HL-60/S4 treated with phorbol 12-myristate 13-acetate at 8.2 ng/mL for 4 days and 3 days (cell line): Measurements from ENCODE around the gene FMN1.

ENCODE experiments used
- in situ Hi-C: fragments of 300-500 bp; cut with MboI; formaldehyde crosslinking; loops from 2 replicates; pipeline ENCODE4 v1.15.0; 2022; ENCODE audit warnings: low sequenced_read_pairs

The FMN1 gene

DNA sequence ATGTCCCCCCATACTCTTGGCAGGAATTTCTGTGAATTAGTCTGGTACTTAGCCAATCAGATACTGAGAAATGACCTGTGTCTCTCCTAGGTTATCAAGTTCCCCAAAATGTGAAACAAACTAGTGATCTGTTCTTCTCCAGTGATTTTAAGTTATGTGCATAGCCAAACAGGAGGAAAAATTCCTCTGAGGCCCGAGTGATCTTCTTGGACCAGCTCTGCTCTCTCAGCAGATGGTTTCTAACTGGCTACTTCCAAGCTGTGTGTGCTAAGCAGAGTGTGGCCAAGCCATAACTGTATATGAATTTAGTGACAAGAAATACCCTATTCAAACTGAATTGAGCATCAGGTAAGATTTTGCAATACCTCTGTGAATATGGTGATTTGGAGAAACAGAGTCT, 387.2 kb downstream of the FMN1 start:
- in situ Hi-C loops, result no loop called here

DNA sequence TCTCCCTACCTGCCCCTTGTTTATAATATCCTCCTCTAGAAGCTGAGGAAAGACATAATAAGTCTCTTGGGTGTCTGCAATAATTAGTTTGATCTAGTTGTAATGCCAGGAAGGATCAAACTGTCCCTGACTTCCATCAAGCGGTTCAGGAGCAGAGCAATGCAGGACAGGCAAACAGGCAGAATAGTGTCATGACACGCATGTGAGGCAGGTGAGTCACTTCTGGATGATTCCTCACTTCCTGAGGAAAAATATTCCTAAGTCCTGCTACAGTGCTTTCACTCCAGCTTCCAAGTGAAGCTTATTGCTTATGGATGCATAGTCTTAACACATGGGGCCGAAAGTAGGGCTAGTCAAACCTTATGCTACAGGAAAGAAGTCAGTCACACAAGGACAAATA, 390.9 kb downstream of the FMN1 start:
- in situ Hi-C loops, result no loop called here

DNA sequence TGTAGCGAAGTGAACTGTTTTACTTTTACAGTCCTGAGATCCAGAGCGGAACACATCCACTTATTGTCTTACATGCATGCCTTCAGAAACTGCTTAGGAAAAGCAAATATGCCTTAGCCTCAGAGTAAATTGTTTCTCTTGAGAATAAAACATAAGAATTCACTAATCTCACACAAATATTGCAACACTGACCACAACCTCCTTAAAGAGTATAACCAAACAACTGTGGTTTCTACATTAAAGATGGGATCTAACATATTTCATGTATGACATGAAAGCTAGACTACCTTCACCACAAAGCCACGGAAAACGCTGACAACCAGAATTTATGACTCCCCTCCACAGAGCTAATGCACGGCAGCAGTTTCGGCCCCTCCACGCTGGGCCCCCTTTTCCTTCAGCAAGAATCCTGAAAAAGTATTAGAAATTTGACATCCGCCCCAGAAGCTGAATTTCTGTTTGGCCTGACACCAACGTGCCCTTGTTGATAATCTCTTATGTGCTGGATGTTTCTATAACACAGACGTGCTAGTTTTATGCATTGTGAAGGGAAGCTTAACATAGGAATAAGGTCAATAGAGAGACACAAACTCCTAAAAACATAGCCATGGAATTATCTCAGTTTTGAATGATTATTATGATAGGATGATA, 392.1 kb downstream of the FMN1 start:
- in situ Hi-C loops, result no loop called here

DNA sequence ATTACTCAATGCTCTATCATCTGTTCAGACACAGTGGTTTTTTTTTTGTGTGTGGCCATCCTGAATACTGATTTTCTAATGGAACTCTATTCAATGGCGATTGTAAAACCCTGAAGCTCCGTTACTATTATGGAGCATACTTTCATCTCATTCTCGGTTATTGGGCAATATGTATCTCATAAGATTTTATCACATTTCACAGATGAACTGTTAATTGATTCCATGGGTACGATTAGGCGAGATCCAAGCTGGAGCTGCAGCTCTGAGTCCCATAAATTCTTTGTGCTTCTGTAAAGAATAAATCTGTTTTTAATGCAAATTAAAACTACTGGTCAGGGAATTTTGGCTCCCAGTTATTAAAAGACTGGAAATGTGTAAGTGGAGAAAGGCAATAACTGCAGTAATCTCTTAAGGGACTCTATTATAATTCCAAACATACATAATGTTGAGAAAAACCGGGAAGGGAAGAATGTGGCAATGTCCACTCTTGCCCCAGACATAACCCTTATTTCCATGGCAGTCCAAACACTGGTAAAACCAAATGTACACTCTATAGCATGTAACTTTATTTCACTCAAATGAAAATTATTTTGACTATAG, 394.5 kb downstream of the FMN1 start:
- in situ Hi-C loops, result no loop called here

DNA sequence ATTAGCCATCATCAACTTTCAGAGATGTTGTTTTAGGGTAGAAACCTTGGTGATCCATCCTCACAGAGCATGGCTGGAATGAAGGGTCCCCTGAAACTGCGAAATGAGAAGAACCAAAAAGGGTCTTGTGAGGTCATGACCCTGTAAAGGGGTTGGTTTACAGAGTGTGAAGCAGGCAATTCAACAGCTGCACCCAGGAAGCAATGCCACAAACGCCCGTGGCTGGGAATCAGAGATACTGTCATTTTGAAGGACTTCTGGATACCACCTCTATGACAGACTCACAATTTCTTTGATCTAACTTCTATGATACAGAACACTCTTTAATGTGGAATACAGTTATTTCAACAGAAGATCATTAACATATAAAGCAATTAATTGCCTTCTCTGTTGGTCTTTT, 397.7 kb downstream of the FMN1 start:
- in situ Hi-C loops, result no loop called here

DNA sequence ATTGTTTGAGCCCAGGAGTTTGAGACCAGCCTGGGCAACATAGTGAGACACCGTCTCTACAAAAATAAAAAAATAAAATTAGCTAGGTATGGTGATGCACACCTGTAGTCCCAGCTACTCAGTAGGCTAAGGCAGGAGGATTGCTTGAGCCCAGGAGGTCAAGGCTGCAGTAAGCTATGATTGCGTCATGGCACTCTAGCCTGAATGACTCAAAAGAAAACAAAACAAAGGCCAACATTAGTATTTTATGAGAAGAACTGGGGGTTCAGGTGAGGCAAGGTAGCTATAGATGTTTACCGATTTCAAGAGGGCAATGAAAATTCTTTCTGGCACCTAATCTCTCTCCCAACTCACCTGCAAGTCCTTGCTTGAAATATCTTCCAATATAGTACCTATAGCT, 399.5 kb downstream of the FMN1 start:
- in situ Hi-C loops, result no loop called here

DNA sequence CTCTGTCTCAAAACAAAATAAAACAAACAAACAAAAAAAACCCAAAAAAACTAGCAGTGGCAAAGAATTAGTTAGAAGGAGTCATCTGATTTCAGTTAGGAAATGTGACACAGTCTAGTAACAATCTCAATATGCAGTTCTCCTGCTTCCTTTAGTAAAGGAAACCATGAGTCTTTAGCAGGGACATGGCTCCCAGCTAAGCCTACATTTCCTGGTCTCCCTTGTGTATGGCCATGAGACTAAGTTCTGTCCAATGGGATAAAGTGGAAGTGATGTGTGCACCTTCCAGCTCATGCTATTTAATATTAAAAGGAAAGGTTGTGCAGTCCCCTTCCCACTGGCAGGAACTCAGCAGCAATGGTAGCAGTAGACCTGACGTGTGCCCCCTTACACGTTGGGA, 402.1 kb downstream of the FMN1 start:
- in situ Hi-C loops, result no loop called here

DNA sequence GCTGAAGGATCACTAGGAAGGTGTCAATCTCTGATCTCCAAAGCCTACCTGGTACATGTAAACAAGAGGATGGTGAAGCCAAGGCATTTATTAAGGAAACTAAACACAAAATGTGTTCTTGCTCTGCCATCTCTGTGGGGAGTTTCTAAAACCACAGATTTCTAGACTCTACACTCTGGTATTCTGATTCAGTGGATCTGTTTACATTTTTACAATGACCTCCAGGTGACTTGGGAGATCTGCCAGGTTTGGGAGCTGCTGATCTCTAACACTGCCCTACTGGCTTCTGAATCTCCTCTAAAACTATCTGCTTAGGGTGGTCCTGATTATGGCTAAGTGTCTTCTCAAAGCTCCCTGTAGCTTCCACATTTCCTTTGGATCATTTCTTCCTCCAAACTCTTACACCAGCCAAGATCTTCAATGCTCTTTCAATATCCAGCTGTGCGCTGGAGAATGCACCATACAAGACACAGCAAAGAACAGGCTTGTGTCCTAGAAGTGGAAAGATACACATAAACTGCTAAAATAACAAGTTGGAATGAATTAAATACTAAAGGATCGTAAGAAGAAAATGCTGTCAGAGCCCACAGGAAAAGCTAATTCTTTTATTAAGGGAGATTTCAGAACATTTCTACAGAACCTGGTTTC, 404.0 kb downstream of the FMN1 start:
- in situ Hi-C loops, result no loop called here

DNA sequence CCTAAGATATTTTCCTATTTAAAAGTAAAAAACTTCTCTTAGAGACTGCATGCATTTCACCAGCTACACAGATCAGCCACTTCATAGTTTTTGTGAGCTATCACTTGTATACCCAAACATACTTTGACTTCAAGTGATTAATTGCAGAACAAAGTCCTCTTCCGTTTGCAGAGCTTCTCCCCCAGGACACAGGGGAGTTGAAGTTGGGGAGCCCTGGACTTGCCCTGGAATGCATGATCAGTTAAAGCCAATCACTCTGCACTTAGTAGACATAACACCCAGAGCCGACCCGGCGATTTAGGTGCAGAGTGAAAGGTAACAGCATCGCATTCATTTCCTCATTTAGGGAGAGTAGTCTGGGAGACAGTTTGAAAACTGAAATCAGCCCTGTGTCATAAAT, 406.6 kb downstream of the FMN1 start:
- in situ Hi-C loops, result no loop called here

DNA sequence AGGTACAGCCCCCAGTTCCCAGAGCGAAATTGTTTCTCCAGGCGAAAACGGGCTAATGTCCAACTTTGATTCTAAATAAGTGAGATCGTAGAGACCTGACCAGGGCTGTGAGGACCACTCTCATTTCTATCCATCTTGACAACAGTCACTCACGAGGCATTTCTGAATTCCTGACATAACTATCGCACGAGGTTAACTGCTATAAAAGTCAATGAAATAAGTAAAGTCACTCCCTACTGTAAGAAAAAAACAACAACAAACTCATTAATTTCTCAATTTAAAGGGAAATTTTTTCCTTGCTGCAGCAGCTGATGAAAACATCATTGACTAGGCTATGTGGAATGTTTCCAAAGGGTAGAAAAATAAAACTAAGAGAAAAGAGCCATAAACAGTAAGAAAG, 407.6 kb downstream of the FMN1 start:
- in situ Hi-C loops, result no loop called here

DNA sequence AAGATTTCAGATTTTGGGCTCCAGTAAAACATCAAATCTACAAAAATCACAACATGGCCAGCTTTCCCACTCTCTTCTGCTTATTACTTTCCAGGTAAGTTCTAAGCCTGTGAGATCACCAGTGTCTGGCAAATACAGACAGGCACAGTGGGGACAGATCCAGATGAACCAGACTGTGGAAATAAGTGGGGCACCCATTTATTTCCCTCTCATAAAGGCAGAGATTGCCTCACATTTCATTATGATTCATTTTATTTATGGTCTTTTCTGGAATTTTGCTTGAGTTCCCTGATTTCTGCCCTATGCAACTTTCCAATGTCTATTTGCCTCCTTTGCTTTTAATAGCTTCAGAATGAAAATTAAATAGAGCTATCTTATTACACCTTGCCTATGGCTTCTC, 409.9 kb downstream of the FMN1 start:
- in situ Hi-C loops, result no loop called here

DNA sequence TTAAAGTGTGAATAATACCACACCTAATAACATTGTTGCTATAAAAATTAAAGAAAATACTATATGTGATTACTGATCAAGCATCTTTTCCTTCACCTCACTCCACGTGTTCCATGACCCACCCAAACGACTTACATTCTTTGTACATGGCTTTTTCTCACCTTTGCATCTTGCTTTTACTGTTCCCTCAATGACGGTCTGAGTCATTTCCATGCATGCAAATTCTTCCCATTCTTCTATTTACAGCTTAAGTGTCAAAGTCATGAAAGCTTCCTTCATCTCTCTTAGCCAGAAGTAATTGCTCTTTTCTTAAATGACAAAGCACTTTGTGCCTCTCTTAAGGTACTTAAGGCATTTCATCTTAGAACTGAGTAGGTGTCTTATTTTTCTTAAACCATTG, 412.7 kb downstream of the FMN1 start:
- in situ Hi-C loops, result no loop called here

DNA sequence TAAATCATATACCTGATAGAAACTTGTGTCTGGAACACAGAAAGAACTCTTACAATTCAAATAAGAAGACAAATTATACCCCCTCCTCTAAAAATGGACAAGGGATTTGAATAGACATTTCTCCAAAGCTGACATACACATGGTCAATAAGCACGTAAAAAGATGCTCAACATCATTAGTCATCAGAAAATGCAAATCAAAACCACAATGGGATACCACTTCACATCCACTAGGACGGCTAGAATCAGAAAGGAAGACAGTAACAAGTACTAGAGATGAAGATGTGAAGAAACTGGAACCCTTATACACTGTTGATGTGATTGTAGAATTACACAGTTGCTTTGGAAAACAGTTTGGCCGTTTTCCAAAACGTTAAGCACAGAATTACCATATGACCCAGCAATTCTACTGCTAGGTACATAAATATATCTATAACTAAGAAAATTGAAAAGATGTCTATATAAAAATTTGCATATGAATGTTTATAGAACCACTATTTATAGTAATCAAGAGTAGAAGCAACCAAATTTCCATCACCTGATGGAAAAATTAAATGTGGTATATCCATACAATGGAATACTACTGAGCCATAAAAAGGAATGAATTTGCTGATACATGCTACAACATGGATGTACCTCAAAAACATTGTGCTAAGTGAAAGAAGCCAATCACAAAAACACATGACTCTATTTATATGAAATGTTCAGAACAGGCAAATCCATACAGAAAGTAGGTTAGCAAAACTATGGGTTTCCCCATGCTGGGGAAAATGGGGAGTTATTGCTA, 415.9 kb downstream of the FMN1 start:
- in situ Hi-C loops, result no loop called here

DNA sequence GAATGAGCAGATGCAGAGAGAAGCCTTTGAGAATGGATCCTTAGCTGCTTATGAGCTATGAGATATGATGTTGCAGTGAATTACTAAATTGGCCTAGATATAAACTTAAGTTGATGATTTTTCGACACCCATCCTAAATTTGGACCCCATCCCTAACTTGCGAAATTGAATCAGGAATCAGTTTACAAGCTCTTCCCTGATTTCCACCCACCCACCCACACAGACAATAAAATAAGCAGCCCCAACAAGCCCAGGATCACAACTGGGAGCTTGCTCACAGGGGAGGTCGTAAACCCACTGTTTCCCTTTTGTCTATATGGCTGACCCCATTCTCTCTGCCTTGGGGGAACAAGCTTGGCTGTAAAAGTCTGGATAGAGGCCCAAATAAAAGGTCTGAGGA, 419.4 kb downstream of the FMN1 start:
- in situ Hi-C loops, result no loop called here

DNA sequence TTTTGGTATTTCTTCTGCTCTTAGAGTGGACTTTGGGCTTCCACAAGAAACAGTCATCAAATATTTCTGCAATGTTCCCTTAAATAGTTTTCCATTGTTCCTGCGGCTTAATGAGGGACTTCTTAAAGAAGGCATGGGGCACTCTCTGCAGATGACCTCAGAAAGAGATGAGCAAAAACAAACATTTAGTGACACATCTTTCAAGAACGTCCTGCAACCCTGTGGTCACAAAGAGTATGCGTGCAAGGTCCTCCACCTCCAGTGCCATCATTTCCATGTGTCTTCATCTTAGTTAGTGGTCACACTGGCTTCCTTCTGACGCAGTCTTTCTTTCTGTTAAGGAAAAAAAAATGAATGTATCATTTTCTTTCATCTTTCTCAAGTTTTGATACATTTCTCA, 420.5 kb downstream of the FMN1 start:
- in situ Hi-C loops, result no loop called here

DNA sequence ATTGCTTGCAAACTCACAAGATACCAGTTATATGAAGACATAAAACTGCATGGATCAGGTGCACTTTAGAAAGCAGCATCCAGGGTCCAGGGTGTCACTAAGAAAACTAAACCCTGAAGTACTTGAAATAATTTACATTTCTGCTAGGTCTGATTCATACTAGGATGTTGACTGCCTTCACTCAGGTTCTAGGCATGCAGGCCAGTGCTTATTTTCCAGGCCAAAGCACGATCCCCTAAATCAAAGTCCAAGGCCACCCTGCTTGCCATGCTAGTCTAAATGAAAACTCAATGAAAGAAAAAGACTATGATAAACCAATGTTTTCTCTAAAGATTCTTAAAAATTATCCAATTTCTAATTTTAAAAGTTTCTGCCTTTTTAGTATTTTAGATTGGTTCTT, 427.3 kb downstream of the FMN1 start:
- in situ Hi-C loops, result no loop called here

DNA sequence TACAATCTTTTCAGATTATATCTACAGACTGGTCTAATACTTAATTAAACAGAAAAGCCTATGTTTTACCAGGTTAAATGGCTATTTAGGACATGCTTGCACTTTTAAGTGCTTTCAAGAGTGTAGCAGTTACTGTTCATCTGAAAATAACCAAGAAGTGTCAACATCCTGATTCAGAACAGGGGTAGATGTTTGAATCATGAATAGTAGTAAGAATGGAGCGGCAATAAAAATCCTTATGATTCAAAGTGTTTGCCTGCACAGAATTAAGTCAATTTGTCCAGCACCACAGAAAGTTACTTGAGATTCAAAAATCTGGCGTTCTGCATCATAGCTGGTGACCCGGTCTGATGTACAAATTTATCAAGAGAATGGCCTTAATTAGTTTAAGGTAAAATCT, 428.4 kb downstream of the FMN1 start:
- in situ Hi-C loops, result no loop called here

DNA sequence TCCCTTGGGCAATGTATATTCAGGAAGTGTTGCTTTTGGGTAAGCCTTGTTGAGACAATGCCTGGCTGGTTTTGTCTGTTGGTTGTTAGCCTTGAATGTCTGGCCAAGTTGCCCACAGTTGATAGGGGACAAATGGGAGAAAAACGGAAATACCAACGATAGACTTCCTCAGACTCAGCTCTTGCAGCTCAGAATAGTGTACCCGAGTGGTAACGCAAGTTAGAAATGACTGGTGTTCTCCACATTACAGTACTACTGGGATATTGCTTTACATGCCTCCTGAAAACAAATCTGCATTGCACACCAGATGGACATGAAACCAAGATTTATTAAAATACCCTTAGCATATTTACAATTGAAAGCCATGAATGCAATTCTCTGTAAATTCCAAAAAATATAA, 429.3 kb downstream of the FMN1 start:
- in situ Hi-C loops, result no loop called here

DNA sequence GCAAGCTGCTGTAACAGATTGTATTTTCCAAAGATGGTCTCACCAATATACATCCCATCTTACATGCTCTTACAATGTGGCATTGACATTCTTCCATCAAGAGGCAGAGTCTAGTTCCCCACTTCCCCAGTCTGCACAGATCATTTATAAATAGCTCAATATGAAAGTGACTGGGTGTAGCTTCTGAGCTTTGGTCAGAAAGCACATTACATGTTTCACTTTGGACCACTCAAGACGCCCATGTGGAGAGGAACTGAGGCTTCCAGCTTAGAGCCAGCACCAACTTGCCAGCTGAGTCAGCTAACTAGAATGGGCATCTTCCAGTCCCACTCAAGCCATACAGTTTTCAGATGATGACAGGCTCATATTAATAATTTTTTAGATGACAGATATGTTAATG, 431.2 kb downstream of the FMN1 start:
- in situ Hi-C loops, result no loop called here

DNA sequence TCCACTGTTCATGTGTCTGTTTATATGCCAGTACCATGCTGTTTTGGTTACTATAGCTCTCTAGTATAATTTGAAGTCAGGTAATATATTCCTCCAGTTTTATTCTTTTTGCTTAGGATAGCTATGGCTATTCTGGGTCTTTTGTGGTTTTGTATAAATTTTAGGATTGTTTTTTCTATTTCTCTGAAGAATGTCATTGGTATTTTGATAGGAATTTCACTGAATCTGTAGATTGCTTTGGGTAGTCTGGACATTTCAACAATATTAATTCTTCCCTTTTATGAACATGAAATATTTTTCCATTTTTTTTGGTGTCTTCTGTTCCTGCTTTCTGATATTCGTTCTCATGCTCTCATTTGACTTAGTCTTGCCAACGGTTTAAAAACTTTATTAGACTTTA, 437.1 kb downstream of the FMN1 start:
- in situ Hi-C loops, result no loop called here

DNA sequence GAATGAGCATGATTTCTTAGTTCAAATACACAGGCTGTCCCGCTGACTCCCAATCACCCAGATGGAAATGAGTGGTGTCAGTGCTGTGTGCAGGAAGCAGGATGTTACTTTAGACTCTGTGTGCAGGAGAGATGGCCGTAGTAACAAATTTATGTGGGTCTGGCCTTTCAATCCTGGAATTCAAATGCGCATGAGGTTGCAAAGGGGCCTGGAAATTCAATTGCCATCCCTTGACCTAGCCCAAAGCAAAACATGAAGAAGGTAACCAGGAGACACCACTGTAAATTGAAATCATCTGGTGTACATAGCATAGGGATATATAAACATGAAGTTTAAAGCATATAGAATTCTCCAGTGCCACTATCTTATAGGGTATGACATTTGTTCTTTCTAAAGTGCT, 443.5 kb downstream of the FMN1 start:
- in situ Hi-C loops, result no loop called here

DNA sequence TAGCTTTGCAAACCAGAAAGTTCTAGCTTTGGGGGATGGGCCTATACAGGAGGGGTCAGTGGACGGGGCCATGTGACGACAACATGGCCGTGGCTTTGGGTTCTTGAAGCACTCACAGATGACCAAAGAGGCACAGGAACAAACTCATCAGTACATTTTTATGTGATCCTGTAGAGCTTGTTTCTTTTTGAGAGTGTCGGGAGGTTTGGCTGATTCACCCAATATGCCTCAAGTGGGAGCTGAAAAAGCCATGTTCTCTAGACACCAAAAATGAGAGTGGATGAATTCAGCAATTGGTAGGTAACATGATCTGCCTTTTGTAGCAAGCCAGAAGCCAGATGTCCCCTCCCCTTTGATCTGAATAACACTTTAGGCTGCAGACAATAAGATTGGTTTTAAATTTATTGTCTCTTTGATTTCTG, 446.6 kb downstream of the FMN1 start:
- in situ Hi-C loops, result no loop called here
